Ectodermal cell (in vitro differentiated cells): Measurements from ENCODE around the gene PRR29.

Experiments
- H3K27ac ChIP-seq: 2 replicates; pipeline ENCODE4 v1.7.0; 2013; ENCODE audit warnings: mild to moderate bottlenecking, low read depth, low read length; ENCODE audit not compliant: insufficient read depth, poor library complexity, severe bottlenecking
- H3K27me3 ChIP-seq: 2 replicates; pipeline ENCODE4 v1.7.0; 2013; ENCODE audit warnings: mild to moderate bottlenecking, low read length; ENCODE audit not compliant: insufficient read depth, control insufficient read depth, poor library complexity, severe bottlenecking
- H3K36me3 ChIP-seq: one replicate; pipeline ENCODE4 v1.7.0; 2013; ENCODE audit warnings: low read length; ENCODE audit not compliant: control insufficient read depth, insufficient read depth
- H3K4me1 ChIP-seq: one replicate; pipeline ENCODE4 v1.7.0; 2013; ENCODE audit warnings: low read length; ENCODE audit not compliant: control insufficient read depth, insufficient read depth
- H3K4me3 ChIP-seq: 2 replicates; pipeline ENCODE4 v1.7.0; 2013; ENCODE audit warnings: low read depth, low read length, control low read depth; ENCODE audit not compliant: insufficient read depth
- H3K9me3 ChIP-seq: 2 replicates; pipeline ENCODE4 v1.7.0; 2013; ENCODE audit warnings: mild to moderate bottlenecking, low read length, moderate library complexity; ENCODE audit not compliant: control insufficient read depth
- WGBS, 2 experiments: methylation state at CpG; one replicate each; pipeline ENCODE4 v1.1.7; 2013; ENCODE audit warnings: missing lambda C conversion rate in 2 of 2; 5-methylcytosine and 5-hydroxymethylcytosine counted together

PRR29 gene

GRCh38 chr17:63997341-63998048, 656 bp upstream of the PRR29 start:
- H3K27ac ChIP-seq, result no peak overlapping the region
- H3K4me1 ChIP-seq, result peaks cover 3% of the 10 kb centered on the region
- H3K4me3 ChIP-seq, result peak overlapping the region; percentile 69
- WGBS, 2 experiments, result 15 to 17% methylated on average over 19 of the region's 19 CpGs
- peaks cover 36% of the 10 kb centered on the region for H3K27me3 ChIP-seq
- no peaks in the 10 kb centered on the region for H3K36me3 ChIP-seq
- H3K9me3 ChIP-seq, result no peaks in the 10 kb centered on the region

- H3K4me1 ChIP-seq, result peaks cover 3% of the 10 kb centered on the region
- H3K27me3 ChIP-seq, result peaks cover 33% of the 10 kb centered on the region
- 33 to 36% methylated on average over 33 of the region's 33 CpGs for WGBS, 2 experiments
- H3K4me3 ChIP-seq, result peak overlapping the region; percentile 69
- H3K36me3 ChIP-seq, result no peaks in the 10 kb centered on the region
- no peak overlapping the region for H3K27ac ChIP-seq
- H3K9me3 ChIP-seq, result no peaks in the 10 kb centered on the region
Measured at GRCh38 chr17:63998721-63999679, 849 bp downstream of the PRR29 start.

GRCh38 chr17:63999680-64000531, 1.8 kb downstream of the PRR29 start:
- no peaks in the 10 kb centered on the region for H3K36me3 ChIP-seq
- no peaks in the 10 kb centered on the region for H3K9me3 ChIP-seq
- H3K4me3 ChIP-seq, result no peak overlapping the region
- peaks cover 33% of the 10 kb centered on the region for H3K27me3 ChIP-seq
- no peak overlapping the region for H3K27ac ChIP-seq
- 92 to 93% methylated on average over 25 of the region's 25 CpGs for WGBS, 2 experiments
- peaks cover 3% of the 10 kb centered on the region for H3K4me1 ChIP-seq

- 91 to 98% methylated on average over 7 of the region's 7 CpGs for WGBS, 2 experiments
- H3K27me3 ChIP-seq, result peaks cover 33% of the 10 kb centered on the region
- H3K36me3 ChIP-seq, result no peaks in the 10 kb centered on the region
- no peak overlapping the region for H3K4me3 ChIP-seq
- H3K4me1 ChIP-seq, result peaks cover 10% of the 10 kb centered on the region
- no peak overlapping the region for H3K27ac ChIP-seq
- H3K9me3 ChIP-seq, result no peaks in the 10 kb centered on the region
Measured at GRCh38 chr17:64001091-64001579, 3.0 kb downstream of the PRR29 start.

GRCh38 chr17:64001763-64002529, 3.8 kb downstream of the PRR29 start:
- H3K9me3 ChIP-seq, result no peaks in the 10 kb centered on the region
- WGBS, 2 experiments, result 89% methylated on average over 14 of the region's 14 CpGs
- peaks cover 27% of the 10 kb centered on the region for H3K27me3 ChIP-seq
- no peaks in the 10 kb centered on the region for H3K36me3 ChIP-seq
- H3K27ac ChIP-seq, result no peak overlapping the region
- no peak overlapping the region for H3K4me3 ChIP-seq
- peaks cover 10% of the 10 kb centered on the region for H3K4me1 ChIP-seq

GRCh38 chr17:64002658-64003525, 4.7 kb downstream of the PRR29 start:
- Histone ChIP-seq H3K27me3 (peaks cover 17% of the 10 kb centered on the region), H3K27ac (no peak overlapping the region), H3K9me3 (no peaks in the 10 kb centered on the region), H3K4me1 (peaks cover 8% of the 10 kb centered on the region), H3K4me3 (no peak overlapping the region), H3K36me3 (no peaks in the 10 kb centered on the region)
- WGBS, 2 experiments, result 93 to 94% methylated on average over 22 of the region's 22 CpGs

GRCh38 chr17:64003526-64004121, 5.5 kb downstream of the PRR29 start:
- Histone ChIP-seq H3K4me3 (no peak overlapping the region), H3K27me3 (peaks cover 11% of the 10 kb centered on the region), H3K27ac (no peak overlapping the region), H3K4me1 (peaks cover 7% of the 10 kb centered on the region), H3K9me3 (no peaks in the 10 kb centered on the region), H3K36me3 (no peaks in the 10 kb centered on the region)
- WGBS, 2 experiments, result 91 to 93% methylated on average over 13 of the region's 13 CpGs

- Histone ChIP-seq H3K27ac (no peak overlapping the region), H3K27me3 (peaks cover 4% of the 10 kb centered on the region), H3K4me3 (no peak overlapping the region), H3K36me3 (no peaks in the 10 kb centered on the region), H3K4me1 (peaks cover 7% of the 10 kb centered on the region), H3K9me3 (no peaks in the 10 kb centered on the region)
- 92 to 93% methylated on average over 6 to 7 of the region's 7 CpGs for WGBS, 2 experiments
Measured at GRCh38 chr17:64004218-64004770, 6.1 kb downstream of the PRR29 start.
